DND-41 (cell line): ENCODE measurements around the gene OR6V1.

Experiments used
- ATAC-seq: fragments of 200-7000 bp; cut with Tn5 transposase; 3 replicates; pipeline ENCODE4 v1.9.1; 2021; ENCODE audit warnings: low read depth; ENCODE audit not compliant: insufficient read depth
- DNase-seq: peaks from one replicate; pipeline ENCODE4 v3.0.0-alpha.2; 2020
- H2AFZ ChIP-seq: 2 replicates; pipeline ENCODE4 v1.6.0; 2012; ENCODE audit warnings: low read depth, low read length
- H3K27ac ChIP-seq: 2 replicates; pipeline ENCODE4 v1.5.1; 2012; ENCODE audit warnings: low read length, inconsistent platforms
- H3K27me3 ChIP-seq: fragments of 200-600 bp; sonication (generic); 2 replicates; pipeline ENCODE4 v1.6.0; 2012; ENCODE audit warnings: low read length, mild to moderate bottlenecking, inconsistent platforms; ENCODE audit not compliant: insufficient read depth, poor library complexity
- H3K36me3 ChIP-seq: 2 replicates; pipeline ENCODE4 v1.5.1; 2012; ENCODE audit warnings: low read length, inconsistent platforms; ENCODE audit not compliant: insufficient read depth
- H3K4me1 ChIP-seq: 2 replicates; pipeline ENCODE4 v1.5.1; 2012; ENCODE audit warnings: mild to moderate bottlenecking, low read length; ENCODE audit not compliant: insufficient read depth
- H3K4me2 ChIP-seq: 2 replicates; pipeline ENCODE4 v1.6.0; 2012; ENCODE audit warnings: mild to moderate bottlenecking, moderate library complexity, low read length, inconsistent platforms; ENCODE audit not compliant: insufficient read depth
- H3K4me3 ChIP-seq, 2 experiments: fragments of 200-600 bp in 1 of 2; shearing (Covaris generic) in 1 of 2; 2 replicates each; pipeline ENCODE4 v1.5.1; 2012 to 2016; ENCODE audit warnings: inconsistent platforms in 2 of 2, low read length in 2 of 2, mild to moderate bottlenecking in 2 of 2, low read depth in 1 of 2, moderate library complexity in 1 of 2
- H3K79me2 ChIP-seq: 2 replicates; pipeline ENCODE4 v1.6.0; 2012; ENCODE audit warnings: low read length, inconsistent platforms; ENCODE audit not compliant: insufficient read depth
- H3K9ac ChIP-seq: 2 replicates; pipeline ENCODE4 v1.6.0; 2012; ENCODE audit warnings: low read depth, mild to moderate bottlenecking, inconsistent platforms, low read length, moderate library complexity
- H3K9me3 ChIP-seq: 2 replicates; pipeline ENCODE4 v1.5.1; 2012; ENCODE audit warnings: low read length, moderate library complexity, mild to moderate bottlenecking, inconsistent platforms; ENCODE audit not compliant: insufficient read depth, severe bottlenecking
- H4K20me1 ChIP-seq: 2 replicates; pipeline ENCODE4 v1.6.0; 2012; ENCODE audit warnings: low read length; ENCODE audit not compliant: insufficient read depth
- CTCF ChIP-seq: IDR thresholded peaks from 2 replicates; pipeline ENCODE4 v1.5.1; 2012; ENCODE audit warnings: borderline replicate concordance, low read length, moderate library complexity, mild to moderate bottlenecking; ENCODE audit not compliant: poor library complexity, severe bottlenecking; ENCODE audit errors: extremely low read depth
- EZH2 ChIP-seq: IDR thresholded peaks from 3 replicates; pipeline ENCODE4 v1.6.1; 2012; ENCODE audit warnings: borderline replicate concordance, low read depth, mild to moderate bottlenecking, moderate library complexity, low read length, inconsistent platforms; ENCODE audit not compliant: severe bottlenecking

The OR6V1 gene

DNA sequence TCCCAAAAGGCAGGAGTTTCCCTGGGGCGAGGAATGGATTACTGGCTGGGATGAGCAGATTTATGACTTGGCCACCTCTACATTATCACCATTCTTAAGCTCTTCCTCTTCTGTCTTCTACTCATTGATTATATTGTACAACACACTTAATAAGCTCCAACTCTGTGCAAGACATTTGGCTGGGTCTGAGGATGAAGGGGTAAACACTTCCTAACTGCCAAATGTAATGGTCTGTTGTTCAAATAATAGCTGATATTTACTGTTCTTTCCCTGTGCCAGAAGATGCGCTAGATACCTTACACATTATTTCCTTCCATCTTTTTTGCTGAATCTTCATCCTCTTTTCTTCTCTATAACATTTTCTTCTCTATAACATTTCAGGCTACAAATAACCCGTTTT, 11.6 kb downstream of the OR6V1 start:
- Histone ChIP-seq H4K20me1 (no peaks in the 10 kb centered on the region), H3K36me3 (no peaks in the 10 kb centered on the region), H3K4me2 (no peak overlapping the region), H3K4me1 (no peaks in the 10 kb centered on the region), H3K9ac (no peak overlapping the region), H3K79me2 (no peaks in the 10 kb centered on the region), H3K27me3 (no peaks in the 10 kb centered on the region), H3K9me3 (no peaks in the 10 kb centered on the region), H3K27ac (no peak overlapping the region), H3K4me3 (no peak overlapping the region), H2AFZ (no peak overlapping the region)
- DNase-seq: no peak
- TF ChIP-seq CTCF (no peak), EZH2 (no peak)
- no peak for ATAC-seq

DNA sequence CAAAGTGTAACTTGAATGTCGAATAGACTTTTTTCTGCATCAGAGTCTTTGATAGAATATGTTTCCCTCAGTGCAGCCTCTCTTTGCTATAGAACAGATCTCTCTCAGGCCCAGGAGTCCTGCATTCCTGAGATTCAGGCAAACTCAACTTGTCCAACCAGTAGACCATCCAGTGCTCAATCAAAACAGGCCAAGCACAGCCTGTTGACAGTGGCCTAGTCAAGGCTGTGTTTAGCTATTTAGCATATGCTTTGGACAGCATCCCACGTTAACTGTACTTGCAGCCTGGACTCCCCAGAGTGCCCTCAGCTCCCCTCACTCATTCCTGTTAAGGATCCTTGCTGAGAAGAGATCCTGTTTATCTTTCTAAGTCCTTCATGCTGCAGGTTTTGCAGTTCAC, 16.3 kb downstream of the OR6V1 start:
- no peaks in the 10 kb centered on the region for H3K79me2 ChIP-seq
- ATAC-seq (no peak), DNase-seq (no peak)
- TF ChIP-seq CTCF: no peak
- TF ChIP-seq EZH2: no peak
- H4K20me1 ChIP-seq: no peaks in the 10 kb centered on the region
- no peak overlapping the region for H3K4me3 ChIP-seq
- no peaks in the 10 kb centered on the region for H3K4me1 ChIP-seq
- no peaks in the 10 kb centered on the region for H3K9me3 ChIP-seq
- no peaks in the 10 kb centered on the region for H3K27me3 ChIP-seq
- H2AFZ ChIP-seq: no peak overlapping the region
- no peak overlapping the region for H3K4me2 ChIP-seq
- no peak overlapping the region for H3K9ac ChIP-seq
- no peak overlapping the region for H3K27ac ChIP-seq
- no peaks in the 10 kb centered on the region for H3K36me3 ChIP-seq

GRCh38 chr7:143069912-143070500, 17.9 kb downstream of the OR6V1 start:
- Histone ChIP-seq H3K27me3 (no peaks in the 10 kb centered on the region), H3K79me2 (no peaks in the 10 kb centered on the region), H3K4me3 (no peak overlapping the region), H3K4me1 (no peaks in the 10 kb centered on the region), H3K36me3 (no peaks in the 10 kb centered on the region), H3K4me2 (no peak overlapping the region), H3K9ac (no peak overlapping the region), H3K9me3 (no peaks in the 10 kb centered on the region), H3K27ac (no peak overlapping the region), H2AFZ (no peak overlapping the region), H4K20me1 (no peaks in the 10 kb centered on the region)
- ATAC-seq (no peak), DNase-seq (no peak)
- TF ChIP-seq EZH2 (no peak), CTCF (no peak)

DNA sequence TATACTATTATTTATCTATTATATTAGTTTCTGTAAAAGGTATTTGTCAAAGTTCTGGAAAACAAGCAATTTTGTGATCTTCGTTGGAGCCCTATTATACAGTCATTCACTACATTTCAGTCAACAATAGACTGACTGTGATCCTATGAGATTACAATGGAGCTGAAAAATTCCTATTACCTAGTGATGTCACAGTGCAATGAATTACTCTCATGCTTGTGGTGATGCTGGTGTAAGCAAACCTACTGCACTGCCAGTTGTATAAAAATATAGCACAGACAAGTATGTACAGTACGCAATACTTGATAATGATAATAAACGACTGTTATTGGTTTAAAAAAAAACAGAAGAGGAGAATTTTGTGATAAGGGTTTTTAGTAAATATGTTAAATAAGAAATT, 21.4 kb downstream of the OR6V1 start:
- no peak for ATAC-seq
- no peak overlapping the region for H2AFZ ChIP-seq
- H4K20me1 ChIP-seq: no peaks in the 10 kb centered on the region
- H3K4me1 ChIP-seq: no peaks in the 10 kb centered on the region
- H3K4me2 ChIP-seq: no peak overlapping the region
- no peaks in the 10 kb centered on the region for H3K36me3 ChIP-seq
- no peak for DNase-seq
- no peaks in the 10 kb centered on the region for H3K79me2 ChIP-seq
- H3K9me3 ChIP-seq: no peaks in the 10 kb centered on the region
- no peak overlapping the region for H3K27ac ChIP-seq
- no peaks in the 10 kb centered on the region for H3K27me3 ChIP-seq
- TF ChIP-seq CTCF (no peak), EZH2 (no peak)
- no peak overlapping the region for H3K9ac ChIP-seq
- no peak overlapping the region for H3K4me3 ChIP-seq
